ENCODE results near the gene AGER. TPM values are rescaled to one million over a fixed set of nuclear protein-coding genes. Genes with fewer than 3 reads are reported as not detected.
A peak's percentile ranks its signal among the peaks of the same experiment; 100 is the strongest.

The AGER gene
- total and polyA plus RNA-seq, 9 of the 15 experiments (the other 6 are each of a cell fraction or from before 2014, with no cell fraction given), result 1.2 to 11.5 (median 4.1) TPM

GRCh38 chr6:32194825-32195651, 11.0 kb upstream of the AGER start (continued):
- TF ChIP-seq POLR2AphosphoS2 (IDR thresholded peaks at IDR 0.05; ENCODE audit: low read length), result no peak
- TF ChIP-seq GTF2B (IDR thresholded peaks at IDR 0.05; ENCODE audit: extremely low read depth, insufficient read length), result no peak
- TF ChIP-seq SMAD3 (CRISPR knock-in tag; conservative IDR thresholded peaks at IDR 0.05), result no peak
- TF ChIP-seq ZBTB33 (CRISPR knock-in tag; IDR thresholded peaks at IDR 0.05), result no peak
- TF ChIP-seq THRB (CRISPR knock-in tag; conservative IDR thresholded peaks at IDR 0.05), result peak; percentile 72; the same call in 1 of the 2 replicates
- peak; percentile 72 for TF ChIP-seq DEAF1 (CRISPR knock-in tag; IDR thresholded peaks at IDR 0.05)
- TF ChIP-seq RREB1 (CRISPR knock-in tag; IDR thresholded peaks at IDR 0.05), result 0 out of 2 replicates have a peak, but pooled peaks have one; percentile 46
- TF ChIP-seq YY1 (IDR thresholded peaks at IDR 0.05; ENCODE audit: borderline replicate concordance in 1 of 3, control insufficient read depth in 1 of 3, extremely low read depth in 1 of 3, insufficient read depth in 3 of 3, insufficient read length in 1 of 3, insufficient replicate concordance in 2 of 3, low read depth in 1 of 3, low read length in 2 of 3), result no peak
